GM18907 (cell line): ENCODE data around the gene DOCK1.

Source experiments
- ATAC-seq: cut with Tn5 transposase; IDR thresholded peaks from one replicate; pipeline ENCODE4 v1.9.1; 2021; ENCODE audit warnings: mild to moderate bottlenecking, moderate library complexity; ENCODE audit not compliant: unreplicated experiment

The DOCK1 gene

DNA sequence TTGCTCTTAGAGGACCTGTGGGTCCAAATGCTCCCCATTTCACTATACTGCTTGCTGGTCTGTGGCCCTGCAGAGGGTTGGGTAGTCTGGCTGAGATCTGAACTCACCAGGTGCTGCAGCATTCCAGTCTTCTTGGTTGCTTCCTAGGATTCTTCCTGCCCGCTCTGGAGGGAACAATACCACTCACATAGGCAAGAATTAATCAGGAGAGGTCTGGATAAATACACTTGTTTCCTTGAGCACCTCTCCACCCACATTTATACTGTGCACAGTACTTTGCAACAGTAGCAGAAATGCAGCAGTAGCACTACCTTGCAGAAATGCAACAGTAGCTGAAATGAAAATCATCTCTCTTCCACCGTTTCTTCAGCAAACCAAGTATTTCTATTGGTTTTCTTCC is 165.9 kb downstream of the DOCK1 start:
- no peak for ATAC-seq

DNA sequence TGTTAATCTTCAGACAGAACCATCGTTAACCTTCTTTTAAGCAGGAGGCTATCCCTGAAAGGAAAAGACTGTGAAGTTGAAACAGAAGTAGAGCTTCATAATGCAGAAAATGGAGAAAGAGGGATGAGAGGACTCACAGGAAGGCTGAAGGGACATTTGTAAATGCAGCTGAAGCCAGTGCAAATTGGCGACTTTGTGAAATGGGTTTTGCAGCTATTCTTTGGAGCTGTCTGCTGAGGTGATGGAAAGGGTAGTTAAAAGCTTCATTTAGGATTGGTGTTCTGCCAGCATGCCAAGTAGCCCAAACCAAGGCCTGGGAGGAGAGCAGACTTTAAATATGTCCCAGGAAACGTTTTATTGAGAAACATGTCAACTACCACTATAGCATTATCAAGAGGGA is 168.4 kb downstream of the DOCK1 start:
- no peak for ATAC-seq

DNA sequence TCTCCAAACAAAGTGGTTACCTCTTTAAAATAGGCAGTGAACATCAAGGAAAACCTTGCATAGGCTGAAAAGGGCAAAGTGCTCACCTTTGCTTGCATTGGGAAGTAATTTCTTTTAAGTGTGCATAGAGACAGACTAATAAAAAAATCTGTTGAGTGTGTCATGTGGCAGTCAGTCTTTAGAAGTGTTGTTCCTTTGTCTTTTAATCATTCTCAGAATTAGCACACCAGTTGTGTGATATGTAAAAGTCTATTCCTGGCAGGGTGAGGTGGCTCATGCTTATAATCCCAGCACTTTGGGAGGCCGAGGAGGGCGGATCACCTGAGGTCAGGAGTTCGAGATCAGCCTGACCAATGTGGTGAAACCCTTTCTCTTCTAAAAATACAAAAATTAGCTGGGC is 174.2 kb downstream of the DOCK1 start:
- ATAC-seq: no peak

DNA sequence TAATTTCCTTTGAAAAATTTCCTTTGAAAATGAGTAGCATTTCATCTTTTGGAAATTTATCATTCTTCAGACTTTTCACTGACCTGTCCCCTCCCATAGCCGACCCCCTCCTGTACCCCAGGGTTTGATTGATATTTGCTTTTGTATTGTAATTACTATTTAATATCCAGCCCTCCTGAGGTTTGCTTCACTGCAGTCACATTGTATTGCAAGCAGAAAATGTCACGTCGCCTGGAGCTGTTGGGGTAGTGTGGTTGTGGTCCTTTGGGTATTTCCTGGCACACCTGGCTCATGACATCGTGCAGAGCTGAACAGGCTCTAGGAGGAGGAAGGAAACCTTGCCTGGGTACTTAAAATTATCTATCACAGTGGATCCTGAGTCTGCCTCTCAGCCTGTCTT is 175.1 kb downstream of the DOCK1 start:
- ATAC-seq: no peak

DNA sequence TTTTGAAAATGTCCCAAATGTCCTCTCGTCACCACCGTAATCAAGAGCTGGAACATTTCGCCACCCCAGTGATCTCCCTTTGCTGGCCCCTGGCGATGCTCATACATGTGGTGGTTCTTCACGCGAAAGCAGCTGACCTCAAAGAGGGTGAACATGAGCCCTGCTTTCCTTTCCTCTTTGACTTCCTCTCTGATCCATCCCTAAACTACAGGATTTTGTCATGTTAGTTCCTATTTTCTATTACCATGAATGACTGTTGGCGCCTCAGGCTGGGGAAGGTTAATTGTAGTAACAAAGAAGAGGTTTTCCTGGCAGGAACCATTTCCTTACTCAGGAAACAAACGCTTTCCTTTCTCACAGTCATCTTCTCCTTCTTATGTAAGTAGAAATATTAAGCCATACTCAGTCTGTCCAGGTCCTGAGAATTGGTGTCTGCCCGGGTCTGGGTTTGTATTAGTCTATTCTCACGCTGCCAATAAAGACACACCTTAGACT is 176.7 kb downstream of the DOCK1 start:
- no peak for ATAC-seq

DNA sequence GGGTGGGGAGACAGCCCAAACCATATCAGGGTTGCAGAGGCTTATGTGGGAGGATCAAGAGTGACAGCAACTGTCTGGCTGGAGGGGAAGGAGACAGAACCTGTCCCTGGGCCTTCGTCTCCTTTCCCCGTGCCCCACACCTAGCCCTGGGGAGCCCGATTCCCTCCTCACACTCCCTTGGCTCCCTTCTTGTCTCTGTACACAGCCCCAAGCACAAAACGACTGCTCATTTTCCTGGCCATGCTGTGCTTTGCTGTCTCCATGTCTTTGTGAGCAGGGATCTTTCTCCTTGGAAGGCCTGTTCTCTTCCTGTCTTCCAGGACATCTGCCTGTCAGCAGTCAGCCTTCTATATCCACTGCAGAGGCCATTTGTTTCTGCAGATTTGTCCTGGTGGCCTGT is 177.4 kb downstream of the DOCK1 start:
- ATAC-seq: no peak

DNA sequence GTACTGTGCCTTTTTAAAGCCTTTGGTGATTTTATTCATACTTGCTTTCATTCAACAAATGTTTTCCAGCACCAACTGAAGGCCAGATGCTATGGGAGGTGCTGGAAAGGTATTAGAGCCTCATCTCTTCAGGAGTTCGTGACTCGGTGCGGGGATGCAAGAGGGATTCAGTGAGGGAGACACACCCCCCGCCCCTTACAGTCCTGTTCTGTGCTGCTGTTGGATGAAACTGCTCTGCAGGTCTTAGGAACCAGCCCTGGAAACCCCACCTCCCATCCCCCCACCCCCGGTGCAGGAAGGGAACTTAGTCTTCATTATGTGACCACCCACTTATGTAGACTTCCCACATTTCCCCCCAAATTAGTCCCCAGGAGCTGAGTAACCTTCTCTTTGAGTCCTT is 180.7 kb downstream of the DOCK1 start:
- no peak for ATAC-seq

DNA sequence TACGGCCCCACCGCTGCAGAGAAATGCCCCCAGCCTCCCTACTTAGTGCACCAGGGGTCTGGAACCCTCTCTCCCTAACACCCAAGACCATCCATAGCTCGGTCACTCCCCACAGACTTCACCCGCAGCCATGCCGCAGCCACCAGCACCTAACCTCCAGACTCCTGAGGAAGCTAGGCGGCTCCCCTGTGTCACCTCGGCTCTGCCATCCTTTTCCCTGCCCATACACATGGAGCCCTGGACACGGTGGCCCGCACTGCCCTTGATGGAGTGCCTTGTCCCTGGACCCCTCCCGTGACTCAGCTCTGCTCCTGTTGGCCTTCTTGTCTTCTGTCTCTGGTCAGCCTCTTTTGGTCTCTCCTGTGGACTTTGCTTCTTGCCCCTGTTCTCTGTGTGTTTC is 183.7 kb downstream of the DOCK1 start:
- no peak for ATAC-seq

DNA sequence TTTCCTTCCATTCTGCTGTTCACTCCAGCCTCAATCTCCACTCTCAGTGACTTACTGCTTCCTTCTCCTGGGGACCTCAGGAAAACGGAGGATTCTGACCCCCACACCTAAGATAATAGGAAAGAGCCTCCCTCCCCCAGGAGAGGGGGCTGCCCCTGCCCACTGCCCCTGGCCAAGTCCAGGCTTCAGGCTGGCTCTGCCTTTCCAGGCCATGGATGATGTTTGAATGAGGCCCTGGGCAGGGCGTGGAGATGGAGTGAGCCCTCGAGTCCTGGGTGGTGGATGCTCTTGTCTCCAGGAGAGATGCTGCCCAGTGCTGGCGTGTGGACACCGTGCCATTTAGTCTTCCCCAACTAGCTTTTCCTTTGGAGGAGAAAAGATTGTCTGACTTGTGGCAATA is 184.2 kb downstream of the DOCK1 start:
- ATAC-seq: no peak

DNA sequence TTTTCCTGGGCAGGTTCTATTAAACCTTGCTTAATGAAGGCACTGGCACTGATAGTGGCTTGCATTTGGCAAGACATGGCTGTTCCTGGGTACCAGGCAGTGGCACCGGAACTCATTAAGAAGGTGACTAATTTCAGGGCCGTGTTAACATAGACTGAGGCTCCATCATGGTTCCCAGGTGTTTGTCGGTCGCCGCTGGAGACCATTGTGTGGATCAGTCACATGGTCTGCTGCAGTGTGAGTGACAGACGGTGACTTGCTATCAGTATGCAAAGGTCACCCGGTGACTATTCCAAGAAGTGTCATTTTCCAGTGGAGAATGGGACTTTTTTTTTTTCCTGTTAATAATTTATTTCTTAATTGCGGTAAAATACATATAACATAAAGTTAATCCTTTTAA is 184.9 kb downstream of the DOCK1 start:
- no peak for ATAC-seq

DNA sequence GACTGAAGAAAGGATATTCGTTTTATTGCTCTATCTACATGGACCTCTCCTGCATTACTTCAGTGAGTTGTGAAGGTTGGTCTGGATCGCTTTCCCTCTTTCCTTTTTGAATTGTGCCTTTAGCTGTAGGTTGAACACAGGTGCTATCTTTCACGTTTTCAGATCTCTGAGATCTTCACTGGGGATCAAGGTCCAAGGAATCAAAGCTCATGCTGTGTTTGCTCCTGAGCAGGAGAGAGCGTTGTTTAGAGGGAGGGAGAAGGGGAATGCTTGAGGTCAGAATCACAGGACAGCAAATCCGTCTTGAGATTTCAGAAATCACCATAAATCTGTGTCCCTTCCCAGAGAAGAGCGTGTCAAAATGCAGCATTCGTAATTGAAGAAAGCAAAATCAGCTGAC is 186.1 kb downstream of the DOCK1 start:
- ATAC-seq: no peak

DNA sequence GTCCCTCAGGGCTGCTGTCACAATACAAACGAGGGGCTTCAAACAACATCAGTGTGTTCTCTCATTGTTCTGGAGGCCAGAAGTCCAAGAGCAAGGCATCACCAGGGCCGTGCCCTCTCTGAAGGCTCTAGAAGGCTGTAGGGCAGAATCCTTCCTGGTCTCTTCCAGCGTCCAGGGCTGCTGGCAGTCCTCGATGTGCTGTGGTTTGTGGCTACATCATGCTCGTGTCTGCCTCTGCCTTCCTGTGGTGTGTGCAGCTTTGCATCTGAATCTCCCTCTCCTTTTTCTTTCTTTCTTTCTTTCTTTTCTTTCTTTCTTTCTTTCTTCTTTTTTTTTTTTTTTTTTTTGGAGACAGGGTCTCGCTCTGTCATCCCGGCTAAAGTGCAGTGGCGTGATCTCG is 187.7 kb downstream of the DOCK1 start:
- ATAC-seq: no peak

DNA sequence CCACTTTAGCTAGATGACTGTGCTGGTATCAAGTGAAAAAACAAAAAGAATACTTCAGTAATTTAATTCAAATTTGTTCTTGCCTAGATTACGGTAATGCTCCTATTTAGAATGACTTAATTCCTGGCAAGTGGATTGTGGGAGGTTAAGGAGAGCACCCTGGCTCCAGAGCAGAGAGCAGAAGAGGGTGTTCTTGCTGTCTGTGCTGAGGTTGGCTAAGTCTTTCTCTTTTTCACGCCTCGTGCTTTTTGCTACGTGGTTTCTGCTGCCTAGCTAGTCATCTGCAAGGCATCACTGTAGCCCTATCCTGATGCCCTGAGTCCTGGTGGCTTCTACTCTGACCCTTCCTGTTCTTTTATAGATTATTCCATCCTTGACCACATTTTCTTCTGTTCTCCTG is 189.8 kb downstream of the DOCK1 start:
- no peak for ATAC-seq

DNA sequence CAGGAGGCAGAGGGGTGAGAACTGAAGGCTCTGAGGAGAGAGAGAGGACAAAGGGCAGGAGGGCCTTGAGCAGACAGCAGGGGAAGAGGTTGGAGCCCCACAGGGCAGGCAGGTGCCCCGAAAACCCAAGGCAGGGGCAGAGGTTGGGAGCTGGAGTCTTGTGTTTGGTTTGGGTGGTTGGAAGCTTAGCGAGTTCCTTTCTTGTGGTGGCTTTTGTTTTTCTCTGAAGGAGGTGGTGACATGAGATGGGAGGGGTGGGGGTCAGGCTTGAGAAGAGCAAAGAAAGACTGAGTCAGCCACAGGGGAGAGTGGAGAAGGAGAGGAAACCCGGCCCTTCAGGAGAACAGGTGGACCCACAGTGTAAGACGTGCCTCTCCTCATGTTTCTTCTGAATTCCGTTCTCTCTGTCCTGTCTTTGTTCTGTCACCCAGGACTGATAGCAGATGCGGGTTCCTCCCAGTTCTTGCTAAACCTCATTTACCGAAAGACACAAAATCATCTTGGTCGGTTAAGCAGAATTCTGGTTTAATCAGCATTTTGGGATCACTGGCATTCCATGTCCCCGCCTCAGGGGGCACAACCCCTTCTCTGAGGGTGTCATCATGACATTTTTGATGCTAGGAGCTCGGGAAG is 195.9 kb downstream of the DOCK1 start:
- no peak for ATAC-seq

DNA sequence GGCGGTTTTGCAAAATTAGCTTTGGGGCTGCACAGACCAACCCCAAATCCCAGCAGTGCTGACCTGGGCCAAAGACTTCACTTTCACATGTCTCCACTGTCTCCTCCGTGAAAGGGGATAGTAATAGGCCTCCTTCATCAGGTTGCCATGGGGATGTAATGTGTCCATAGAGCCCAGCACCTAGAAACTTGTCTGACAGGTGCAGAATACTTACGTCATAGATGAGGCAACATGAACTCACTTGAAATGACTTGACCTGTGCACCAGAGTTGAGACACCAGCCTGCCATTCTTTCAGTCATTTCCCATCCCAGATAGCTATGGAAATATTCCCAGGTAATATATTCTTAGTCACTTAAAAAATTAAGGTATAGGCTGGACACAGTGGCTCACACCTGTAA is 196.9 kb downstream of the DOCK1 start:
- ATAC-seq: no peak

DNA sequence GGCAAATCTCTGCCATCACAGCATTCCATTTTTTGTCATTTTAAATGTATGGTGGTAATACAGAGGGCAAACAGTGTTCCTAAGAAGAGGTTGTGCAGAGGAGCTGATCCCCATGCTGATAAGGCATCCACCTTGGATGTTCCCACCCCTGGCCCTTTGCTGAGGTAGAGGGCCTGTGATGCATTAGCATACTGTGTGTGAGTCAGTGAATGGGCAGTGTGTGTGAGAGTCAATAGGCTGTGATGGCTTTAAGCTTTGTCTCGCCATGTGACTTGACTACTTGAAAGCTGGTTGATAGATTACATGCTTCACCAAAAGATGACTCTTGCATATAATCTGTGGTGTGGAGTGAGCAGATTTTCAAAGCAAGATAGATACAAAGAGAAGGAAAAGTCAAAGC is 209.9 kb downstream of the DOCK1 start:
- ATAC-seq: no peak

DNA sequence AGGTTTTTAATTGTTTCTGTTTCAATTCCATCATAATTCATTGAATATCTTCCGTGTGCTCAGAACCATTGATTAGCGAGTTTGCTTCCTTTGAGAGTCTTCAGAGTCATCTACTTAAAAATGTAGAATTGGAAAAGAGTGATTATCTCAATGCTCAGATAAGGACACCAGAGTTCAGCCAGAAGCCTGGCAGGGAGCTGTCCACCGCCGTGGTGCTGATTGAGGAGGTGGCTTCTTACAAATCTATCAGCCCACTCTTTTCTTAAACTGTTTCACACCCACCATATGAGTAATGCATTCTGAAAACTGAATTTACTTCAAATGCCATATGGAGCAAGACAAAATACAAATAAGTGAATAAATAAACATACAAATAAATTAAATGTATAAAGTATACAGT is 211.9 kb downstream of the DOCK1 start:
- ATAC-seq: no peak

DNA sequence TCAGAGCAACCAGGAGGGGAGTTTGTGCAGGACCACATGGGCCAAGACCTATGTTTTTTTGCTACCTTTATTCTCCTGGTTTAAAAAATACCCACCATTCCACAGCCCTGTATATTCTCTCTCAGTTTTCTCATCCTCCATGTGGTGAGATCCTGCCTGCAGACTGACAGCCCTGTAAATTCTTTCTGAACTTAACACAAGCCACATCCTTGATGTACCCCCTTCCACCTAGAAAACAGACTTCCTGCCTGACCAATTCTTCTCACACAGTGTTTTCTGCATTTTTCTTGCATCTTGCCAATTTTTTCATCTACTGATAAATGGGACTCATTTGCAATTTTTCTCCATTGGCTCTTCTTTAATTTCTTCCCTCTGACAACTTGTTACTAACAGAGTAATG is 212.8 kb downstream of the DOCK1 start:
- no peak for ATAC-seq

DNA sequence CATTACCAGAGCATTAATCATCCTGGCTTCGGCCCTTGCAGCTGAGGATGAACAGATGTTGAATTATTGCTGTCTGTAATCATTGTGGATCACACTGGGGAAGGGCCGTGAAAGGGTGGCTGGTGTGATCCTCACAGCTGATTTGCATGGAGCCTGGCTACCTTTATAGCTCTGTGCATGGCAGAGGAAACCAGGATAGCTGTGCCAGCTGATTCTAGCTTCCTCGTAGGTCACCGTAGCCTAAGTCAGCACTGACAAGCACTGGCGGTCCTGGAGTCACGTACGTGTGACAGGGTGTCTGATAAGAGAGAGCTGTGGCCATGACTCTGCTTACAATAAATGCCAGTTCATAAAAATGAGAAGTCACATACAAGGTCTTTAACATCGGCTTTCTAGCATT is 214.7 kb downstream of the DOCK1 start:
- ATAC-seq: no peak

DNA sequence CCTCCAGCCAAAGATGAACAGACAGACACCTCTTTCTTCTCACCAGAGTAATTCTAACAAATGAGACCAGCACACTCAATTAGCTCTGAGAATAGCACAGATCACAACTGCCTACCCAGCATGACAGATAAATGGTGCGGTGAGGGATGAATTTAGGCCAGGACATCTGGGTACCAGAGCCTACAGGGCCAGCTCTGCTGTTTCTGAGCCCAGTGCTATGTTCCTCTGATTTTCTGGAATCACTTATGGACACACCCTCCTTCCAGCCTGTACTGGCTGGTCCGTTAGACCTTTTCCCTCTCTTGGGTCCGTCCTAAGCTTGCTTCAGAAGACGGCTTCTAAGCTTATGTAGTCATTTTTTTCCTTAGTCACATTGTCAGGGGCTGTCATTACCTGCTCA is 217.6 kb downstream of the DOCK1 start:
- ATAC-seq: no peak

DNA sequence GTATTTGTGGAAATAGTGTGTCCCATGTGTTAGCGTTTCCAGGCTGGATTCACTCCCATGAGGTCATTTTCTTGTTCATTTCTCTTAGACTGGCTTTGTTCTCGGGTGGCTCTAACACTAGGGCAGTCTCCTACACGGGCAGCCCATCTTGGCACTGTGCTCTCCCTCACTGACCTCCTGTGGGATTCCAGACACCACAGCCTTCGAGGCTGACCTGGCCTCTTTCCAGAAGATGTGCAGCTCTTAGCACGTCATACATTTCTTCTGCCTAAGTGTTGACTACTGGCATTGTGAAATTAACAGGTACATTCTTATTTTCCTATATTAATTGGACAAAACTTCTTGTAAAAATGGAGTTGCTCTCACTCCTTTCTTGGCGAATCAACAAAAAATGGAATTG is 218.4 kb downstream of the DOCK1 start:
- ATAC-seq: no peak

DNA sequence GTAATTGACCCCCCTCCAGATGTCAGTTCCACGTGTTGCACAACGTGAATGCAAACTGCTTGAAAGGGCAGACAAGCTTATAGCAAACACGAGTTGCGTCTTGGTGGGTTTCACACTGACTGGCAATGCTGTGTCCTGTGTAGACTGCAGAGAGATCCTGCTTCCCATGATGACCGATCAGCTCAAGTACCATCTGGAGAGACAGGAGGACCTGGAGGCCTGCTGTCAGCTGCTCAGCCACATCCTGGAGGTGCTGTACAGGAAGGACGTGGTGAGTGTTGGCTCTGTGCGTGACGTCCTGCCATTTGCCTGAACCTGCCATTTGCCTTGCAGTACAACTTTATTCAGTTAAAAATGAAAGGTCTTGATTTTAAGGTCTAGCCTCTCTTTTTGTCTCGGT is 220.1 kb downstream of the DOCK1 start:
- ATAC-seq: no peak

DNA sequence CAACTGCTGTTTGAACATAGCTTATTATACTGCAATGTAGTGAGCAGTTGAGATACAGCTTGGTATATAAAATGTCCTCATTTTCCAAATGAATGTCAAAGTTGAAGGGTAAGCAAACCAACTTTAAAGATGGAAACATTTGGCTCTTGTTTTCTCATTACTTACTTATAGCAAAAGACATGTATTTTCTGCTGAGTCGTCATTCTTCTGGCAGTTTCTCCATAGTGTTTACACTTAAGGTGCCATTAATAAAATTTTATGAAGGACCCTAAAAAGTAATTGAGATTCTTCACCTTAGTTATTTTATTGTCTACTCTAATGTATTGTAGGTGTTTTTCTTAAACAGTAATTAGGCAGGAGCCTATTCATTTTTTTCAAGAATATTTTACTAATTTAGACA is 222.6 kb downstream of the DOCK1 start:
- ATAC-seq: no peak

DNA sequence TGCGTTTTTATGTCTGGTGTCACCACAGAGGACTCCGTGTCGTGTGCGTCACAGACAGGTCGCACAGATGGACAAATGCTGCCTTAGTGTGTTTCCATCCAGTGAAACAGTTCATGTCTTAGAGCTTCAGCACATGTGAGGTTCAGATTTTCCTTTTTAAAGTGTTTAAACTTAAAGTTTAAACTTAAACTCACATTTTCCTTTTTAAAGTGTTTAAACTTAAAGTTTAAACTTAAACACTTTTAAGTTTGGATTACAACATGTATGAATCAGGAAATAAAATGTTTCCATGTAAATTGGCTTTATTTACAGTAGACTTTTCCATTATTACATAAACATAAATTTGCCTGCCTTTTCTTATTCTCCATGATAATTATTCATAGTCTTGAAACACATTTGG is 223.9 kb downstream of the DOCK1 start:
- ATAC-seq: no peak
